ENCODE results near the gene DEGS2.

GRCh38 chr14:100191584-100192249 is 32.3 kb upstream of the DEGS2 start:
- no peak for TF ChIP-seq CTCF (IDR thresholded peaks at IDR 0.05 in 2 of 3, conservative IDR thresholded peaks at IDR 0.05 in 1 of 3; ENCODE audit: borderline replicate concordance in 1 of 3, insufficient read depth in 1 of 3, low read depth in 2 of 3, low read length in 2 of 3)
- TF ChIP-seq POLR2A (IDR thresholded peaks at IDR 0.05; ENCODE audit: borderline replicate concordance, extremely low read depth, insufficient read depth, insufficient read length): no peak
- no peak for TF ChIP-seq TCF7L2 (IDR thresholded peaks at IDR 0.05; ENCODE audit: borderline replicate concordance, extremely low read depth, insufficient read depth, insufficient read length)
- TF ChIP-seq YY1 (IDR thresholded peaks at IDR 0.05; ENCODE audit: extremely low read depth, insufficient replicate concordance, low read depth, low read length): no peak
- TF ChIP-seq EZH2 (IDR thresholded peaks at IDR 0.05): no peak
- TF ChIP-seq FOSL1 (IDR thresholded peaks at IDR 0.05; ENCODE audit: low read depth): no peak
- no peak for TF ChIP-seq REST (IDR thresholded peaks at IDR 0.05; ENCODE audit: low read depth)
- no peak for TF ChIP-seq SP1 (IDR thresholded peaks at IDR 0.05; ENCODE audit: low read depth)
- TF ChIP-seq MAX (IDR thresholded peaks at IDR 0.05): no peak
- no peak for TF ChIP-seq ZFX (IDR thresholded peaks at IDR 0.05)
- TF ChIP-seq CEBPB (IDR thresholded peaks at IDR 0.05; ENCODE audit: low read depth): no peak
- no peak for TF ChIP-seq EZH2phosphoT487 (IDR thresholded peaks at IDR 0.05; ENCODE audit: borderline replicate concordance)
- TF ChIP-seq SIN3A (IDR thresholded peaks at IDR 0.05; ENCODE audit: low read depth): no peak
- TF ChIP-seq POLR2AphosphoS5 (IDR thresholded peaks at IDR 0.05; ENCODE audit: low read depth, low read length): no peak
